GM12892 (cell line): ENCODE measurements around the gene TBXAS1.

ENCODE experiments used
- POLR2A ChIP-seq: IDR thresholded peaks from 2 replicates; pipeline ENCODE4 v1.6.1; 2011; ENCODE audit warnings: low read depth, low read length, control low read depth
- POLR2AphosphoS5 ChIP-seq: IDR thresholded peaks from 2 replicates; pipeline ENCODE4 v1.6.1; 2011; ENCODE audit warnings: low read depth, low read length, control low read depth
- TAF1 ChIP-seq: IDR thresholded peaks from 2 replicates; pipeline ENCODE4 v1.6.1; 2011; ENCODE audit warnings: low read depth, mild to moderate bottlenecking, control low read depth, low read length, borderline replicate concordance

GRCh38 chr7:140060243-140060630 is 231.2 kb downstream of the TBXAS1 start:
- no peak for TF ChIP-seq POLR2A
- TF ChIP-seq POLR2AphosphoS5, result no peak
- no peak for TF ChIP-seq TAF1
